ENCODE results near the gene RETREG1.

GRCh38 chr5:16505140-16505891 is 111.5 kb downstream of the RETREG1 start:
- no peak for TF ChIP-seq CTCF (IDR thresholded peaks at IDR 0.05)
- no peak for TF ChIP-seq POLR2A (IDR thresholded peaks at IDR 0.05)
- no peak for TF ChIP-seq EP300 (IDR thresholded peaks at IDR 0.05)
- TF ChIP-seq POLR2AphosphoS5 (IDR thresholded peaks at IDR 0.05): no peak
